Heart right ventricle (tissue), 16 donors: ENCODE results near the gene NDUFAF4. TPM values are rescaled to one million over a fixed set of nuclear protein-coding genes. Genes with fewer than 3 reads are reported as not detected.

Experiments
- ATAC-seq, 8 donors: fragments of 200-7000 bp; cut with Tn5 transposase; one replicate each; pipeline ENCODE4 v1.9.1; 2020; ENCODE audit warnings: mild to moderate bottlenecking in 8 of 8, moderate library complexity in 8 of 8, moderate number of reproducible peaks in 1 of 8
- DNase-seq, 2 donors: peaks; one replicate each; pipeline ENCODE4 v3.0.0-alpha.2; 2020
- H3K27ac ChIP-seq, 10 donors: fragments of 200-600 bp; sonication (generic) in 2 of 10; one replicate each; pipeline versions ENCODE4 v1.5.0 to v1.8.0; 2020 to 2022; ENCODE audit warnings: mild to moderate bottlenecking in 3 of 10
- H3K27me3 ChIP-seq, 7 donors: fragments of 200-600 bp; one replicate each; pipeline ENCODE4 v1.8.0; 2021 to 2022; ENCODE audit warnings: mild to moderate bottlenecking in 2 of 7
- H3K36me3 ChIP-seq, 9 donors: fragments of 200-600 bp; sonication (generic) in 1 of 9; one replicate each; pipeline versions ENCODE4 v1.5.0 to v1.8.0; 2020 to 2022; ENCODE audit warnings: mild to moderate bottlenecking in 2 of 9
- H3K4me1 ChIP-seq, 9 donors: fragments of 200-600 bp; sonication (generic) in 1 of 9; one replicate each; pipeline versions ENCODE4 v1.5.0 to v1.8.0; 2020 to 2022; ENCODE audit warnings: mild to moderate bottlenecking in 4 of 9
- H3K4me3 ChIP-seq, 10 donors: fragments of 200-600 bp; sonication (generic) in 2 of 10; one replicate each; pipeline versions ENCODE4 v1.5.0 to v1.8.0; 2020 to 2022; ENCODE audit warnings: mild to moderate bottlenecking in 7 of 10, moderate library complexity in 2 of 10
- H3K9me3 ChIP-seq, 11 donors: fragments of 200-600 bp in 10 of 11; sonication (generic) in 2 of 11; one replicate each; pipeline versions ENCODE4 v1.5.0 to v1.8.0; 2013 to 2022; ENCODE audit warnings: mild to moderate bottlenecking in 2 of 11, control low read depth in 1 of 11, moderate library complexity in 1 of 11
- CTCF ChIP-seq, 9 donors: fragments of 200-600 bp; sonication (generic) in 2 of 9; IDR thresholded peaks; one replicate each; pipeline versions ENCODE4 v1.5.0 to v1.8.0; 2021 to 2022; ENCODE audit warnings: antibody characterized with exemption in 9 of 9, mild to moderate bottlenecking in 5 of 9, moderate library complexity in 1 of 9
- WGBS, 2 donors: extraction: QIAGEN DNeasy Blood & Tissue Kit; methylation state at CpG; one replicate each; pipeline ENCODE4 v1.1.7; 2013; ENCODE audit warnings: inconsistent platforms in 1 of 2; 5-methylcytosine and 5-hydroxymethylcytosine counted together
- intact Hi-C, 10 donors: fragments of 100-400 bp; cut with DNase I; formaldehyde crosslinking; loops; one replicate each; pipeline versions ENCODE4 v1.11.1 to v1.14.2; 2022
- polyA plus RNA-seq, 2 donors: library from polyadenylated mRNA; stranded (reverse); fragments of 200-250 nt; gene quantifications; one replicate each; pipeline ENCODE4 v1.2.3, GENCODE V29; 2013
- total RNA-seq, 10 donors: library from RNA; stranded (reverse); fragmentation: NEBNext Ultra II Directional in 3 of 10; extraction: Animal tissue kit (Norgen Biotek cat#: 25700) in 3 of 10; gene quantifications; one replicate each; pipeline versions ENCODE4 v1.2.1 to v1.2.4, GENCODE V29; 2021 to 2023
- donor health status: Arrhythmogenic right ventricular cardiomyopathy.
- donor health status: ischemic (EF 13 %, LVEDD 7.1; RV severe dilation, severe dysfunction).
- donor health status: healthy with polysubstance abuse.
- donor health status: DM: no; HTN: yes; CAD: no.
- donor health status: DM: no; HTN: no; CAD: no.
- donor health status: ischemic (EF 25% LVEDD 6.9; RV normal size, moderate dysfunction).
- donor health status: ischemic (EF 25% LVEDD 5.7; RV mildly dilated, moderate dysfunction).
- donor health status: healthy.
- donor health status: DM: yes; HTN: yes; CAD: no.
- donor health status: Ischemic cardiomyopathy.
- donor health status: ischemic (EF 35%, LVEDD 5.7; RV mildly dilated, moderate dysfunction).
- donor health status: nonischemic (EF 11% LVEDD 7.7; RV severe dilation, severe dysfunction).
- donor health status: DM: yes; HTN: yes; CAD: no.
- donor health status: PGD.
- donor health status: ischemic (EF 29% LVEDD 5.4; RV normal size, mild dysfunction).
- donor health status: nonischemic (EF 23%, LVEDD 6.1; RV moderate dilation, normal function).

NDUFAF4 gene
- total and polyA plus RNA-seq, 12 donors: 50.3 to 122 (median 98.9) TPM

GRCh38 chr6:96841345-96841744 lies 56.3 kb downstream of the NDUFAF4 start:
- 22 to 25% methylated on average over 2 of the region's 2 CpGs for WGBS, 2 donors
- H3K4me3 ChIP-seq: no peak overlapping the region
- no peak overlapping the region for H3K27ac ChIP-seq
- DNase-seq (no peak), ATAC-seq (no peak)
- TF ChIP-seq CTCF (IDR thresholded peaks at IDR 0.05): no peak
- intact Hi-C loops: no loop called here
- H3K4me1 ChIP-seq: peaks cover 0 to 17% (median 11%) of the 10 kb centered on the region in 9 donors
- H3K36me3 ChIP-seq: no peaks in the 10 kb centered on the region
- H3K27me3 ChIP-seq: peaks cover 0 to 26% (median 0%) of the 10 kb centered on the region in 7 donors
- peaks cover 0 to 21% (median 0%) of the 10 kb centered on the region in 11 donors for H3K9me3 ChIP-seq

Other genes with a start within 250 kb of the NDUFAF4 start
- gene GPR63, start 60.4 kb downstream of the NDUFAF4 start, total RNA-seq: 1 to 10 TPM in 5 of 10 donors, under 1 TPM in 5; 0.15 to 2.5 (median 1.2) TPM
- under 1 TPM; 0.06 to 0.44 TPM for gene GPR63, start 60.4 kb downstream of the NDUFAF4 start, polyA plus RNA-seq
- 1 to 10 TPM in 6 of 10 donors, under 1 TPM in 4; 0.47 to 1.7 (median 1.2) TPM for gene KLHL32, start 26.8 kb upstream of the NDUFAF4 start, total RNA-seq
- gene KLHL32, start 26.8 kb upstream of the NDUFAF4 start, polyA plus RNA-seq: under 1 TPM; 0.10 to 0.95 TPM